ENCODE results near the gene OR5AU1.

DNA sequence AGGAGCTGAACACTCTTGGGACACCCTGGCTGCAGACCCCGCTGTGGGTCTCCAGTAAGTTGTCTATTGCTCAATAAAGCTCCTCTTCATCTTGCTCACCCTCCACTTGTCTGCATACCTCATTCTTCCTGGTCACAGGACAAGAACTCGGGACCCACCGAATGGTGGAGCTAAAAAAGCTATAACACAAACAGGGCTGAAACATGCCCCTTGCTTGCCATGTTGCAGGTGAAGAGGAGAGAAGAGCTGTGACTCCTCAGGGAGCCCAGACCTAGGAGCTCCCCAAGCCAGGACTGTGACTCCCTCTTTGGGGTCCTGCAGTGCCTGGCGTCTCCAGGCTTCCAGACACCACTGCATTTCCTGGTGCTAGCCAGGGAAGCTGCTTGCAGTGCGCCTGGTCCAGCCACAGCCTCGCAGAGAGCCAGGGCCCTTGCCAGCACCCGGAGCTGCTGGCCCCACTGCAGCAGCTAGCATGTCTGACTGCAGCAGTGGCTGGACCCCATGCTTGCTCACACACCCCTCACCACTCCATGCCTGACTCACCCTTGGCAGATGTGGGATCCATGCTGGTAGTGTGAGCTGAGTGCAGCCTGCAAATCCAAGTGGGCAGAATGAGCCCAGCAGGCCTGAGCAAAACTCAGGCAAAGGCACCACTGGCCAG lies 37.1 kb upstream of the OR5AU1 start:
- no peak for TF ChIP-seq EZH2 (IDR thresholded peaks at IDR 0.05; ENCODE audit: low read depth)
- TF ChIP-seq, protein P1, sequence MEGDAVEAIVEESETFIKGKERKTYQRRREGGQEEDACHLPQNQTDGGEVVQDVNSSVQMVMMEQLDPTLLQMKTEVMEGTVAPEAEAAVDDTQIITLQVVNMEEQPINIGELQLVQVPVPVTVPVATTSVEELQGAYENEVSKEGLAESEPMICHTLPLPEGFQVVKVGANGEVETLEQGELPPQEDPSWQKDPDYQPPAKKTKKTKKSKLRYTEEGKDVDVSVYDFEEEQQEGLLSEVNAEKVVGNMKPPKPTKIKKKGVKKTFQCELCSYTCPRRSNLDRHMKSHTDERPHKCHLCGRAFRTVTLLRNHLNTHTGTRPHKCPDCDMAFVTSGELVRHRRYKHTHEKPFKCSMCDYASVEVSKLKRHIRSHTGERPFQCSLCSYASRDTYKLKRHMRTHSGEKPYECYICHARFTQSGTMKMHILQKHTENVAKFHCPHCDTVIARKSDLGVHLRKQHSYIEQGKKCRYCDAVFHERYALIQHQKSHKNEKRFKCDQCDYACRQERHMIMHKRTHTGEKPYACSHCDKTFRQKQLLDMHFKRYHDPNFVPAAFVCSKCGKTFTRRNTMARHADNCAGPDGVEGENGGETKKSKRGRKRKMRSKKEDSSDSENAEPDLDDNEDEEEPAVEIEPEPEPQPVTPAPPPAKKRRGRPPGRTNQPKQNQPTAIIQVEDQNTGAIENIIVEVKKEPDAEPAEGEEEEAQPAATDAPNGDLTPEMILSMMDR (conservative IDR thresholded peaks at IDR 0.05) = no peak
